Adrenal gland (tissue), 12 donors: ENCODE measurements around the gene CCDC69. TPM values are rescaled to one million over a fixed set of nuclear protein-coding genes. Genes with fewer than 3 reads are reported as not detected.
A peak's percentile ranks its signal among the peaks of the same experiment; 100 is the strongest.
"Not testable (repeated sequence)": the region's sequence is repeated elsewhere in the genome, so short reads cannot be mapped to it uniquely, and the experiment has no call there.

Experiments
- DNase-seq, 7 donors: peaks; one replicate each; pipeline ENCODE4 v3.0.0-alpha.2; 2019 to 2020
- H3K27ac ChIP-seq, 5 donors: fragments of 200-600 bp; sonication (generic) in 4 of 5; 1 replicate in 3 of 5; 2 replicates in 2 of 5; pipeline versions ENCODE4 v1.5.1 to v1.8.0; 2016 to 2020; ENCODE audit warnings: mild to moderate bottlenecking in 1 of 5
- H3K27me3 ChIP-seq: fragments of 200-600 bp; 2 replicates; pipeline ENCODE4 v1.8.0; 2021
- H3K36me3 ChIP-seq, 2 donors: fragments of 200-600 bp; replicated peaks in 1 of 2; 1 replicate in 1 of 2; 2 replicates in 1 of 2; pipeline versions ENCODE4 v1.5.1 to v1.8.0; 2018 to 2022
- H3K4me1 ChIP-seq, 2 donors: fragments of 200-600 bp; replicated peaks in 1 of 2; 1 replicate in 1 of 2; 2 replicates in 1 of 2; pipeline versions ENCODE4 v1.5.1 to v1.8.0; 2018 to 2021
- H3K4me3 ChIP-seq, 4 donors: fragments of 200-600 bp; sonication (generic) in 3 of 4; one replicate each; pipeline ENCODE4 v1.5.1; 2016 to 2018
- H3K9me3 ChIP-seq, 3 donors: fragments of 200-600 bp; sonication (generic) in 1 of 3; replicated peaks in 1 of 3; 1 replicate in 2 of 3; 2 replicates in 1 of 3; pipeline versions ENCODE4 v1.5.1 to v1.8.0; 2016 to 2021
- CTCF ChIP-seq, 6 experiments: fragments of 450-650 bp in 4 of 6; fragments of 200-600 bp in 2 of 6; sonication (generic) in 1 of 6; IDR thresholded peaks; 1 replicate in 5 of 6; 2 replicates in 1 of 6; pipeline versions ENCODE4 v1.5.1 to v1.8.0; 2016 to 2021; ENCODE audit warnings: antibody characterized with exemption in 6 of 6, mild to moderate bottlenecking in 2 of 6, moderate library complexity in 1 of 6
- POLR2A ChIP-seq, 2 donors: fragments of 450-650 bp; IDR thresholded peaks; one replicate each; pipeline ENCODE4 v1.6.1; 2017; ENCODE audit warnings: antibody characterized with exemption in 2 of 2, mild to moderate bottlenecking in 2 of 2, moderate library complexity in 1 of 2
- WGBS, 4 donors: extraction: QIAGEN DNeasy Blood & Tissue Kit in 2 of 4; methylation state at CpG; one replicate each; pipeline versions ENCODE4 v1.1.5 to v1.1.7; 2013 to 2017; 5-methylcytosine and 5-hydroxymethylcytosine counted together
- intact Hi-C, 2 donors: fragments of 100-400 bp; cut with DNase I; formaldehyde crosslinking; loops; one replicate each; pipeline versions ENCODE4 v1.14.1 to v1.15.0; 2022 to 2023
- polyA plus RNA-seq, 3 donors: library from polyadenylated mRNA; stranded (reverse); fragments of 200-250 nt in 2 of 3; fragments of 350-450 nt in 1 of 3; fragmentation: Illumina TruSeq in 1 of 3; extraction: RNeasy Lipid Tissue Mini Kit (QIAGEN cat#74804) in 1 of 3; gene quantifications; one replicate each; pipeline ENCODE4 v1.2.3, GENCODE V29; 2013 to 2014
- total RNA-seq, 9 donors: library from RNA; depleted of rRNA in 4 of 9; stranded (reverse); fragments of >200 nt in 4 of 9; fragments of 120-200 nt in 1 of 9; fragmentation: NEBNext Ultra II Directional in 1 of 9; extraction: Animal tissue kit (Norgen Biotek cat#: 25700) in 1 of 9; gene quantifications; one replicate each; pipeline versions ENCODE4 v1.1.0 to v1.2.4, GENCODE V29; 2013 to 2023
- donor health status: healthy with polysubstance abuse.
- donor health status: Bipolar disorder and iron deficiency.
- donor health status: DM: yes; HTN: yes; CAD: no.
- donor health status: DM: no; HTN: no; CAD: no.
- donor health status: DM: no; HTN: no; CAD: no.
- donor health status: DM: yes; HTN: yes; CAD: no.

Gene CCDC69
- total and polyA plus RNA-seq, 12 donors, result 76.1 to 241 (median 174) TPM

- DNase-seq, result no peak
- Histone ChIP-seq H3K9me3 (no peaks in the 10 kb centered on the region), H3K27me3 (no peaks in the 10 kb centered on the region), H3K36me3 (peaks cover 0 to 12% of the 10 kb centered on the region in 2 donors), H3K27ac (no peak overlapping the region), H3K4me3 (no peak overlapping the region), H3K4me1 (peaks cover 18 to 25% of the 10 kb centered on the region in 2 donors)
- intact Hi-C loops, result no loop called here
- TF ChIP-seq POLR2A (IDR thresholded peaks at IDR 0.05) (no peak), CTCF (IDR thresholded peaks at IDR 0.05) (no peak)
- WGBS, 4 donors, result 0 to 94% (median 58%) methylated on average over 1 of the region's 1 CpG
Observed at GRCh38 chr5:151258816-151259215, 34.9 kb upstream of the CCDC69 start.

- 86 to 92% (median 90%) methylated on average over 7 of the region's 7 CpGs for WGBS, 4 donors
- Histone ChIP-seq H3K36me3 (peaks cover 0 to 12% of the 10 kb centered on the region in 2 donors), H3K9me3 (no peaks in the 10 kb centered on the region), H3K27ac (peak overlapping the region in 2 of 5 donors; percentile 27 to 71), H3K27me3 (no peaks in the 10 kb centered on the region), H3K4me1 (peaks cover 20 to 29% of the 10 kb centered on the region in 2 donors), H3K4me3 (no peak overlapping the region)
- intact Hi-C loops, result no loop called here
- DNase-seq, result peak in 2 of 7 donors; percentile 33 to 36
- TF ChIP-seq CTCF (IDR thresholded peaks at IDR 0.05) (no peak), POLR2A (IDR thresholded peaks at IDR 0.05) (no peak)
Observed at GRCh38 chr5:151258201-151258611, 34.3 kb upstream of the CCDC69 start.

GRCh38 chr5:151257731-151258181 lies 33.9 kb upstream of the CCDC69 start:
- Histone ChIP-seq H3K9me3 (no peaks in the 10 kb centered on the region), H3K27ac (peak overlapping the region in 2 of 5 donors; percentile 27 to 71), H3K4me3 (no peak overlapping the region), H3K27me3 (no peaks in the 10 kb centered on the region), H3K4me1 (peaks cover 20 to 29% of the 10 kb centered on the region in 2 donors), H3K36me3 (peaks cover 0 to 12% of the 10 kb centered on the region in 2 donors)
- DNase-seq, result peak in 1 of 7 donors; percentile 47
- TF ChIP-seq POLR2A (IDR thresholded peaks at IDR 0.05) (no peak), CTCF (IDR thresholded peaks at IDR 0.05) (no peak)
- 56 to 82% (median 75%) methylated on average over 5 of the region's 5 CpGs for WGBS, 4 donors
- intact Hi-C loops, result no loop called here

GRCh38 chr5:151255621-151256286 lies 31.9 kb upstream of the CCDC69 start:
- WGBS, 4 donors, result 83 to 93% (median 84%) methylated on average over 3 of the region's 3 CpGs
- no peak overlapping the region for H3K4me3 ChIP-seq
- H3K9me3 ChIP-seq, result no peaks in the 10 kb centered on the region
- no peak for TF ChIP-seq CTCF (IDR thresholded peaks at IDR 0.05)
- no peak for TF ChIP-seq POLR2A (IDR thresholded peaks at IDR 0.05)
- intact Hi-C loops, result no loop called here
- peaks cover 0 to 4% of the 10 kb centered on the region in 2 donors for H3K36me3 ChIP-seq
- peak in 1 of 7 donors; percentile 41 for DNase-seq
- peaks cover 24 to 36% of the 10 kb centered on the region in 2 donors for H3K4me1 ChIP-seq
- H3K27me3 ChIP-seq, result no peaks in the 10 kb centered on the region
- H3K27ac ChIP-seq, result no peak overlapping the region

GRCh38 chr5:151254990-151255389 lies 31.1 kb upstream of the CCDC69 start:
- intact Hi-C loops, result not testable (repeated sequence)
- 84 to 98% (median 97%) methylated on average over 5 of the region's 5 CpGs for WGBS, 4 donors

More at GRCh38 chr5:151254990-151255389, 31.1 kb upstream of the CCDC69 start:
- H3K27ac ChIP-seq, H3K27me3 ChIP-seq, H3K9me3 ChIP-seq, DNase-seq, H3K4me3 ChIP-seq, H3K36me3 ChIP-seq: not testable (repeated sequence)
- peaks cover 24 to 36% of the 10 kb centered on the region in 2 donors for H3K4me1 ChIP-seq
